Measurements from ENCODE around the gene TRIM69. TPM values are rescaled to one million over a fixed set of nuclear protein-coding genes. Genes with fewer than 3 reads are reported as not detected.

TRIM69 gene
- total RNA-seq, 1 experiment from 2014 or later, result 16.7 TPM

- Histone ChIP-seq H3K27me3 (ENCODE audit: control insufficient read depth, insufficient read depth, low read length) (no peaks in the 10 kb centered on the region), H3K4me3 (ENCODE audit: low read depth in 2 of 2, low read length in 2 of 2) (no peak overlapping the region), H3K36me3 (ENCODE audit: control insufficient read depth, insufficient read depth, low read length) (peaks cover 30% of the 10 kb centered on the region), H3K9me3 (ENCODE audit: control insufficient read depth, insufficient read depth, low read depth, low read length) (no peaks in the 10 kb centered on the region), H3K4me1 (ENCODE audit: control insufficient read depth, insufficient read depth, low read length) (peaks cover 34% of the 10 kb centered on the region), H3K27ac (ENCODE audit: low read length) (peak overlapping the region; percentile 35; the same call in 1 of the 2 replicates)
- intact Hi-C loops (cut with micrococcal nuclease; ENCODE audit: unreplicated experiment), result no loop called here
- no TSS peak for BruUV-seq (replicated peaks)
- ATAC-seq (no peak), DNase-seq (ENCODE audit: low read depth, low spot score) (no peak)
- in situ Hi-C loops (cut with HindIII; ENCODE audit: low pct_unique_long_range_greater_than_20kb, low sequenced_read_pairs), result no loop called here
- TF ChIP-seq TCF7L2 (IDR thresholded peaks at IDR 0.05; ENCODE audit: low read depth, low read length) (no peak), CTCF (IDR thresholded peaks at IDR 0.05) (no peak), SIN3A (IDR thresholded peaks at IDR 0.05; ENCODE audit: borderline replicate concordance, insufficient read depth, low read depth, low read length) (no peak), REST (IDR thresholded peaks at IDR 0.05; ENCODE audit: insufficient read depth in 1 of 2, low read depth in 2 of 2, low read length in 1 of 2) (no peak), POLR2AphosphoS5 (IDR thresholded peaks at IDR 0.05; ENCODE audit: low read depth, low read length) (no peak)
- ChIA-PET POLR2A (no interaction called here), CTCF (no interaction called here)
These were observed 21.1 kb upstream of the TRIM69 start for GRCh38 chr15:44715142-44715796.

- Histone ChIP-seq H3K4me3 (ENCODE audit: low read depth in 2 of 2, low read length in 2 of 2) (no peak overlapping the region), H3K9me3 (ENCODE audit: control insufficient read depth, insufficient read depth, low read depth, low read length) (no peaks in the 10 kb centered on the region), H3K27ac (ENCODE audit: low read length) (no peak overlapping the region), H3K27me3 (ENCODE audit: control insufficient read depth, insufficient read depth, low read length) (no peaks in the 10 kb centered on the region), H3K36me3 (ENCODE audit: control insufficient read depth, insufficient read depth, low read length) (peaks cover 30% of the 10 kb centered on the region), H3K4me1 (ENCODE audit: control insufficient read depth, insufficient read depth, low read length) (peaks cover 30% of the 10 kb centered on the region)
- ATAC-seq, result no peak
- intact Hi-C loops (cut with micrococcal nuclease; ENCODE audit: unreplicated experiment) (no loop called here), in situ Hi-C loops (cut with HindIII; ENCODE audit: low pct_unique_long_range_greater_than_20kb, low sequenced_read_pairs) (no loop called here)
- CTCF ChIA-PET, result interaction anchor here (0.6 kb wide), 1 partner anchor 123 kb away, joined by 4 read pairs; no protein-coding TSS in a partner anchor
- TF ChIP-seq REST (IDR thresholded peaks at IDR 0.05; ENCODE audit: insufficient read depth in 1 of 2, low read depth in 2 of 2, low read length in 1 of 2), result no peak
- TF ChIP-seq SIN3A (IDR thresholded peaks at IDR 0.05; ENCODE audit: borderline replicate concordance, insufficient read depth, low read depth, low read length), result no peak
- POLR2A ChIA-PET, result no interaction called here
- DNase-seq (ENCODE audit: low read depth, low spot score), result no peak
- BruUV-seq (replicated peaks), result no TSS peak
These were observed 20.5 kb upstream of the TRIM69 start for GRCh38 chr15:44715797-44716334.
